NB4 (cell line): ENCODE data around the gene DEPDC4.

Source experiments
- CTCF ChIP-seq: IDR thresholded peaks from one replicate; pipeline ENCODE4 v1.5.1; 2012; ENCODE audit warnings: low read depth, low read length
- MAX ChIP-seq: IDR thresholded peaks from 2 replicates; pipeline ENCODE4 v1.6.1; 2011; ENCODE audit warnings: low read depth, low read length
- POLR2A ChIP-seq: IDR thresholded peaks from 2 replicates; pipeline ENCODE4 v1.6.1; 2011; ENCODE audit warnings: mild to moderate bottlenecking; ENCODE audit not compliant: insufficient read length; ENCODE audit errors: extremely low read depth

- TF ChIP-seq POLR2A = no peak
- TF ChIP-seq CTCF = no peak
- TF ChIP-seq MAX = no peak
Observed at GRCh38 chr12:100289038-100289437, 22.2 kb upstream of the DEPDC4 start.
